SK-N-SH (cell line): ENCODE results near the gene PHACTR3. TPM values are rescaled to one million over a fixed set of nuclear protein-coding genes. Genes with fewer than 3 reads are reported as not detected.

Experiments used
- CTCF ChIA-PET: fragments of 300-600, 350-600 bp; formaldehyde crosslinking; extraction: SDS; loops from one replicate; lab custom pipeline; 2021; lab: Yijun Ruan, JAX
- POLR2A ChIA-PET: fragments of 350-600 bp; sonication (Branson Sonifier 250); formaldehyde crosslinking; extraction: SDS; loops from one replicate; lab custom pipeline; 2020; ENCODE audit warnings: antibody characterized with exemption, inconsistent platforms; lab: Yijun Ruan, JAX
- DNase-seq: peaks from one replicate; pipeline ENCODE4 v3.0.0; 2012
- H2AFZ ChIP-seq: fragments of 200-600 bp; sonication (generic); 2 replicates; pipeline ENCODE4 v1.8.1; 2016; ENCODE audit warnings: antibody characterized with exemption, mild to moderate bottlenecking, low read depth
- H3F3A ChIP-seq: fragments of 200-600 bp; sonication (generic); replicated peaks from 2 replicates; pipeline ENCODE3; 2016; ENCODE audit warnings: antibody characterized with exemption, mild to moderate bottlenecking; ENCODE audit not compliant: insufficient read depth
- H3K27ac ChIP-seq, 2 experiments: fragments of 200-500 bp in 1 of 2; fragments of 200-600 bp in 1 of 2; sonication (Bioruptor generic) in 1 of 2; sonication (generic), shearing (Covaris generic) in 1 of 2; 2 replicates each; pipeline versions ENCODE4 v1.5.1 to v1.6.1; 2014 to 2016; ENCODE audit warnings: low read depth in 2 of 2, inconsistent platforms in 1 of 2, low read length in 1 of 2, mild to moderate bottlenecking in 1 of 2, mixed read lengths in 1 of 2
- H3K27me3 ChIP-seq: fragments of 200-600 bp; sonication (generic), shearing (Covaris generic); 2 replicates; pipeline ENCODE4 v1.6.1; 2016; ENCODE audit warnings: mixed run types; ENCODE audit not compliant: insufficient read depth
- H3K36me3 ChIP-seq, 2 experiments: fragments of 200-500 bp in 1 of 2; fragments of 200-600 bp in 1 of 2; sonication (Bioruptor generic) in 1 of 2; sonication (generic) in 1 of 2; replicated peaks in 1 of 2; 2 replicates each; pipeline versions ENCODE3 to v1.5.1; 2014 to 2016; ENCODE audit warnings: low read length in 1 of 2, mild to moderate bottlenecking in 1 of 2; ENCODE audit not compliant: insufficient read depth in 2 of 2, control insufficient read depth in 1 of 2
- H3K4me1 ChIP-seq, 2 experiments: fragments of 200-500 bp in 1 of 2; fragments of 200-600 bp in 1 of 2; sonication (Bioruptor generic) in 1 of 2; sonication (generic), shearing (Covaris generic) in 1 of 2; 2 replicates each; pipeline versions ENCODE4 v1.5.1 to v1.6.1; 2014 to 2016; ENCODE audit warnings: low read depth in 1 of 2, low read length in 1 of 2, mixed run types in 1 of 2; ENCODE audit not compliant: insufficient read depth in 2 of 2, control insufficient read depth in 1 of 2
- H3K4me2 ChIP-seq: fragments of 200-600 bp; sonication (generic), shearing (Covaris generic); 2 replicates; pipeline ENCODE4 v1.6.1; 2017; ENCODE audit warnings: mixed run types
- H3K4me3 ChIP-seq, 2 experiments: fragments of 200-500 bp in 1 of 2; fragments of 200-600 bp in 1 of 2; sonication (Bioruptor generic) in 1 of 2; sonication (generic), shearing (Covaris generic) in 1 of 2; 2 replicates each; pipeline versions ENCODE4 v1.5.1 to v1.8.1; 2014 to 2016; ENCODE audit warnings: low read depth in 2 of 2, inconsistent platforms in 1 of 2, low read length in 1 of 2, mild to moderate bottlenecking in 1 of 2, mixed read lengths in 1 of 2, moderate library complexity in 1 of 2
- H3K79me2 ChIP-seq: fragments of 200-600 bp; sonication (generic); 2 replicates; pipeline ENCODE4 v1.8.1; 2017; ENCODE audit warnings: mild to moderate bottlenecking; ENCODE audit not compliant: insufficient read depth
- H3K9ac ChIP-seq: fragments of 200-600 bp; sonication (generic); 2 replicates; pipeline ENCODE4 v1.6.1; 2017; ENCODE audit warnings: mixed run types
- H3K9me2 ChIP-seq: fragments of 200-600 bp; sonication (generic); 2 replicates; pipeline ENCODE4 v1.6.1; 2017; ENCODE audit warnings: mixed run types
- H3K9me3 ChIP-seq: fragments of 200-600 bp; sonication (generic); 2 replicates; pipeline ENCODE4 v1.6.1; 2017; ENCODE audit warnings: mixed run types, mild to moderate bottlenecking, moderate library complexity
- H4K20me1 ChIP-seq: fragments of 200-600 bp; sonication (generic); 2 replicates; pipeline ENCODE4 v1.6.1; 2017; ENCODE audit warnings: mild to moderate bottlenecking, mixed run types; ENCODE audit not compliant: insufficient read depth
- CHD2 ChIP-seq: fragments of 150-350 bp; IDR thresholded peaks from 2 replicates; pipeline ENCODE4 v1.6.1; 2018; ENCODE audit warnings: low read length; ENCODE audit not compliant: partially characterized antibody
- EP300 ChIP-seq, 2 experiments: IDR thresholded peaks; 2 replicates each; pipeline versions ENCODE4 v1.4.0 to v1.6.1; 2012; ENCODE audit warnings: borderline replicate concordance in 1 of 2, low read depth in 1 of 2, low read length in 1 of 2
- FOXJ3 ChIP-seq: sonication (generic); formaldehyde crosslinking; IDR thresholded peaks from 2 replicates; pipeline ENCODE4 v1.5.1; 2020; ENCODE audit warnings: mild to moderate bottlenecking, missing genetic modification reagents
- FOXM1 ChIP-seq: IDR thresholded peaks from 2 replicates; pipeline ENCODE4 v1.4.0; 2012; ENCODE audit warnings: low read depth, mild to moderate bottlenecking
- GATA2 ChIP-seq: sonication (generic); formaldehyde crosslinking; IDR thresholded peaks from 2 replicates; pipeline ENCODE4 v1.5.0; 2020; ENCODE audit warnings: mild to moderate bottlenecking, missing genetic modification reagents
- JUND ChIP-seq: IDR thresholded peaks from 2 replicates; pipeline ENCODE4 v1.4.0; 2012
- NFIC ChIP-seq: IDR thresholded peaks from 2 replicates; pipeline ENCODE4 v1.4.0; 2012; ENCODE audit warnings: borderline replicate concordance
- NRF1 ChIP-seq: IDR thresholded peaks from 2 replicates; pipeline ENCODE4 v1.6.1; 2012; ENCODE audit warnings: low read depth, mild to moderate bottlenecking, low read length
- POLR2AphosphoS5 ChIP-seq: IDR thresholded peaks from 2 replicates; pipeline ENCODE4 v1.6.1; 2012; ENCODE audit warnings: low read depth, low read length
- RAD21 ChIP-seq: IDR thresholded peaks from 2 replicates; pipeline ENCODE4 v1.6.1; 2012; ENCODE audit warnings: mild to moderate bottlenecking, low read length
- RCOR1 ChIP-seq: fragments of 150-350 bp; IDR thresholded peaks from 2 replicates; pipeline ENCODE4 v1.6.1; 2017; ENCODE audit warnings: antibody characterized with exemption, low read length
- RFX5 ChIP-seq: IDR thresholded peaks from 2 replicates; pipeline ENCODE4 v1.6.1; 2012; ENCODE audit warnings: mild to moderate bottlenecking, improper control_type of control experiment, low read length
- RXRA ChIP-seq: IDR thresholded peaks from 2 replicates; pipeline ENCODE4 v1.4.0; 2012; ENCODE audit warnings: low read depth, mild to moderate bottlenecking, borderline replicate concordance
- SMC3 ChIP-seq: IDR thresholded peaks from 2 replicates; pipeline ENCODE4 v1.6.1; 2012; ENCODE audit warnings: low read depth, low read length, improper control_type of control experiment
- TCF12 ChIP-seq: IDR thresholded peaks from 2 replicates; pipeline ENCODE4 v1.4.0; 2012
- YY1 ChIP-seq: IDR thresholded peaks from 2 replicates; pipeline ENCODE4 v1.4.0; 2012; ENCODE audit warnings: low read depth, mild to moderate bottlenecking
- WGBS: methylation state at CpG from one replicate; pipeline ENCODE4 v1.1.6; 2017; ENCODE audit warnings: low lambda C conversion rate; 5-methylcytosine and 5-hydroxymethylcytosine counted together
- polyA plus RNA-seq, 3 experiments: library from polyadenylated mRNA; depleted of rRNA; stranded (reverse); fragments of >200 nt; gene quantifications; 2 replicates each; pipeline ENCODE4 v1.2.3, GENCODE V29; 2012

PHACTR3 gene
- polyA plus RNA-seq, 1 of the 3 experiments (the other 2 are of a cell fraction) = 0.10 TPM

GRCh38 chr20:59863058-59863457, 258.7 kb downstream of the PHACTR3 start:
- POLR2A ChIA-PET = no interaction called here

DNA sequence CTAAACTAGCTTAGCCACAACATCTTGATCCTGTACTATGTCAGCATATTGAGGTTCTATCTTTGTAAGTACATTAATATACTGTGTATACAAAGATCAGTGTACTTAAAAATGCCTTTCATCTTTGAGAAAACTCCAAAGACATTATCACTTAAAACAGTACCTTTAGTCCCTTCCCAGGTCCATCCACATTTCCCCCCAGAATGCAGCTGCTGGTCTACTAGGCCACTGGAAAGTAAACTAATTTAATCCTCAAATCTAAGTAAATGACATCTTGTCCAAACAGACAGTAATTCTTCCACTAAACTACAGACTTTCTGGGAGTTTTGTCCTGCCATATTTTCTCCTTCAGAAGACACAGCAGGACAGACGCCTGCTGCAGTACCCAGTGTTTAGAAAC, 260.4 kb downstream of the PHACTR3 start:
- 85% methylated on average over 1 of the region's 1 CpG for WGBS

More at GRCh38 chr20:59863058-59863457, 258.7 kb downstream of the PHACTR3 start:
- Histone ChIP-seq H3F3A (peaks cover 6% of the 10 kb centered on the region), H3K4me1 (no peaks in the 10 kb centered on the region), H3K27ac (no peak overlapping the region), H3K9me3 (no peaks in the 10 kb centered on the region), H3K27me3 (no peaks in the 10 kb centered on the region), H3K4me2 (no peak overlapping the region), H4K20me1 (no peaks in the 10 kb centered on the region), H3K9me2 (no peaks in the 10 kb centered on the region; the same call in 1 of the 2 replicates), H3K36me3 (peaks cover 3 to 4% of the 10 kb centered on the region in 2 experiments), H3K4me3 (no peak overlapping the region), H3K79me2 (no peaks in the 10 kb centered on the region), H3K9ac (no peak overlapping the region), H2AFZ (no peak overlapping the region)
- no peak for DNase-seq
- WGBS = 77% methylated on average over 3 of the region's 3 CpGs
- no peak for TF ChIP-seq EP300 (IDR thresholded peaks at IDR 0.05; ENCODE audit: borderline replicate concordance in 1 of 2, low read depth in 1 of 2, low read length in 1 of 2)
- TF ChIP-seq RXRA = no peak
- TF ChIP-seq FOXM1 = no peak
- TF ChIP-seq NRF1 = no peak
- TF ChIP-seq SMC3 = no peak
- TF ChIP-seq RFX5 = no peak
- TF ChIP-seq GATA2 (CRISPR knock-in tag) = no peak
- TF ChIP-seq JUND = no peak
- no peak for TF ChIP-seq FOXJ3
- TF ChIP-seq YY1 = no peak
- no peak for TF ChIP-seq RAD21
- no peak for TF ChIP-seq CHD2
- no peak for TF ChIP-seq RCOR1
- no peak for TF ChIP-seq TCF12
- no peak for TF ChIP-seq POLR2AphosphoS5
- CTCF ChIA-PET = interaction anchor here (5.6 kb wide), 1 partner anchor 13 kb away, joined by 42 read pairs; no protein-coding TSS in a partner anchor

More for the DNA sequence above, 260.4 kb downstream of the PHACTR3 start:
- no peaks in the 10 kb centered on the region for H3K27me3 ChIP-seq
- TF ChIP-seq NFIC (no peak), RAD21 (no peak), EP300 (IDR thresholded peaks at IDR 0.05; ENCODE audit: borderline replicate concordance in 1 of 2, low read depth in 1 of 2, low read length in 1 of 2) (no peak), RCOR1 (no peak), JUND (no peak)
- TF ChIP-seq, all 33 proteins: peak for 0
- ChIA-PET CTCF (interaction anchor here (1.2 to 5.6 kb wide), 2 partner anchors 14 to 81 kb away, joined by 6 to 42 read pairs; no protein-coding TSS in a partner anchor), POLR2A (no interaction called here)
- Histone ChIP-seq H4K20me1 (no peaks in the 10 kb centered on the region), H3F3A (peaks cover 6% of the 10 kb centered on the region), H3K4me2 (no peak overlapping the region), H3K4me3 (no peak overlapping the region), H3K4me1 (no peaks in the 10 kb centered on the region), H3K79me2 (no peaks in the 10 kb centered on the region), H3K27ac (no peak overlapping the region), H2AFZ (no peak overlapping the region), H3K9me2 (no peaks in the 10 kb centered on the region; the same call in 1 of the 2 replicates), H3K36me3 (peaks cover 3 to 4% of the 10 kb centered on the region in 2 experiments), H3K9ac (no peak overlapping the region), H3K9me3 (no peaks in the 10 kb centered on the region)
- no peak for DNase-seq
